HepG2 (cell line): ENCODE data around the gene TCF23. TPM values are rescaled to one million over a fixed set of nuclear protein-coding genes. Genes with fewer than 3 reads are reported as not detected.

Experiments used
- AGO1 ChIP-seq: fragments of 200-400 bp; formaldehyde crosslinking; IDR thresholded peaks from 2 replicates; pipeline ENCODE4 v1.6.1; 2017; ENCODE audit warnings: mild to moderate bottlenecking, low read depth, low read length, moderate library complexity; ENCODE audit not compliant: poor library complexity, severe bottlenecking
- ATF2 ChIP-seq: sonication (generic); formaldehyde crosslinking; IDR thresholded peaks from 2 replicates; pipeline ENCODE4 v1.4.0; 2020; ENCODE audit warnings: missing genetic modification reagents
- FOSL2 ChIP-seq: sonication (generic); formaldehyde crosslinking; IDR thresholded peaks from 2 replicates; pipeline ENCODE4 v1.4.0; 2020; ENCODE audit warnings: missing genetic modification reagents
- GATAD1 ChIP-seq: IDR thresholded peaks from 2 replicates; pipeline ENCODE4 v1.6.1; 2016; ENCODE audit warnings: missing genetic modification reagents, missing compliant biosample characterization
- MXD1 ChIP-seq: sonication (generic); formaldehyde crosslinking; IDR thresholded peaks from 2 replicates; pipeline ENCODE4 v1.4.0; 2020; ENCODE audit warnings: mild to moderate bottlenecking, missing genetic modification reagents
- PLSCR1 ChIP-seq: sonication (generic); formaldehyde crosslinking; IDR thresholded peaks from 2 replicates; pipeline ENCODE4 v1.5.0; 2020; ENCODE audit warnings: missing genetic modification reagents, mild to moderate bottlenecking, borderline replicate concordance
- RARG ChIP-seq: sonication (generic); formaldehyde crosslinking; IDR thresholded peaks from 2 replicates; pipeline ENCODE4 v1.4.0; 2020; ENCODE audit warnings: low read depth, mild to moderate bottlenecking, missing genetic modification reagents
- SAP130 ChIP-seq: IDR thresholded peaks from 2 replicates; pipeline ENCODE4 v1.6.1; 2016; ENCODE audit warnings: low read depth
- SNAI1 ChIP-seq: sonication (generic); formaldehyde crosslinking; IDR thresholded peaks from 2 replicates; pipeline ENCODE4 v1.5.0; 2020; ENCODE audit warnings: mild to moderate bottlenecking, missing genetic modification reagents, borderline replicate concordance
- SOX6 ChIP-seq, 2 experiments: fragments of 450-650 bp in 1 of 2; sonication (generic) in 1 of 2; formaldehyde crosslinking in 1 of 2; IDR thresholded peaks; 2 replicates each; pipeline versions ENCODE4 v1.4.0 to v1.6.1; 2017 to 2020; ENCODE audit warnings: antibody characterized with exemption in 1 of 2, mild to moderate bottlenecking in 1 of 2, missing genetic modification reagents in 1 of 2
- SPEN ChIP-seq: sonication (generic); formaldehyde crosslinking; IDR thresholded peaks from 2 replicates; pipeline ENCODE4 v1.5.1; 2020; ENCODE audit warnings: low read depth, mild to moderate bottlenecking, missing genetic modification reagents
- STAT5B ChIP-seq: sonication (generic); formaldehyde crosslinking; IDR thresholded peaks from 2 replicates; pipeline ENCODE4 v1.4.0; 2020; ENCODE audit warnings: missing genetic modification reagents
- TAF1 ChIP-seq: sonication (generic); formaldehyde crosslinking; IDR thresholded peaks from 2 replicates; pipeline ENCODE4 v1.4.0; 2020; ENCODE audit warnings: missing genetic modification reagents
- TCF7L2 ChIP-seq: IDR thresholded peaks from 2 replicates; pipeline ENCODE4 v1.6.1; 2011; ENCODE audit warnings: mild to moderate bottlenecking, low read depth, low read length, moderate library complexity
- TFDP2 ChIP-seq: sonication (generic); formaldehyde crosslinking; IDR thresholded peaks from 2 replicates; pipeline ENCODE4 v1.4.0; 2020; ENCODE audit warnings: missing genetic modification reagents
- THAP11 ChIP-seq: IDR thresholded peaks from 2 replicates; pipeline ENCODE4 v1.6.1; 2016; ENCODE audit warnings: missing biosample characterization, missing genetic modification reagents
- THYN1 ChIP-seq: sonication (generic); formaldehyde crosslinking; IDR thresholded peaks from 2 replicates; pipeline ENCODE4 v1.8.1; 2023; ENCODE audit warnings: low read depth, mild to moderate bottlenecking, moderate library complexity, missing genetic modification reagents, borderline replicate concordance
- ZFP82 ChIP-seq: sonication (generic); formaldehyde crosslinking; IDR thresholded peaks from 2 replicates; pipeline ENCODE4 v1.5.1; 2020; ENCODE audit warnings: mild to moderate bottlenecking, missing genetic modification reagents, borderline replicate concordance
- ZNF17 ChIP-seq: sonication (generic); formaldehyde crosslinking; IDR thresholded peaks from 2 replicates; pipeline ENCODE4 v1.5.0; 2020; ENCODE audit warnings: mild to moderate bottlenecking, missing genetic modification reagents
- ZNF3 ChIP-seq: IDR thresholded peaks from 2 replicates; pipeline ENCODE4 v1.7.0; 2017; ENCODE audit warnings: inconsistent platforms
- ZNF543 ChIP-seq: sonication (generic); formaldehyde crosslinking; IDR thresholded peaks from 2 replicates; pipeline ENCODE4 v1.4.0; 2020; ENCODE audit warnings: mild to moderate bottlenecking, missing genetic modification reagents
- ZNF713 ChIP-seq: sonication (generic); formaldehyde crosslinking; IDR thresholded peaks from 2 replicates; pipeline ENCODE4 v1.4.0; 2020; ENCODE audit warnings: mild to moderate bottlenecking, missing genetic modification reagents
- ZNF800 ChIP-seq: sonication (generic); formaldehyde crosslinking; IDR thresholded peaks from 2 replicates; pipeline ENCODE4 v1.4.0; 2020; ENCODE audit warnings: missing genetic modification reagents
- ZSCAN20 ChIP-seq: sonication (generic); formaldehyde crosslinking; IDR thresholded peaks from 2 replicates; pipeline ENCODE4 v1.4.0; 2020; ENCODE audit warnings: missing genetic modification reagents, mild to moderate bottlenecking, borderline replicate concordance
- polyA plus RNA-seq, 8 experiments: library from polyadenylated mRNA; depleted of rRNA in 3 of 8; stranded (reverse) in 7 of 8; unstranded in 1 of 8; fragments of >200 nt; fragmentation: Illumina TruSeq in 4 of 8; extraction: Trizol in 4 of 8; gene quantifications; 2 replicates each; pipeline versions ENCODE4 v1.2.1 to v1.2.3, GENCODE V29; 2011 to 2016; ENCODE audit warnings: low read depth in 4 of 8, missing spikeins in 1 of 8, mixed read lengths in 1 of 8; ENCODE audit not compliant: insufficient read depth in 1 of 8
- total RNA-seq, 5 experiments: library from RNA; depleted of rRNA; stranded (reverse); fragments of >200 nt; fragmentation: Illumina TruSeq; extraction: Trizol; gene quantifications; 2 replicates each; pipeline ENCODE4 v1.2.3, GENCODE V29; 2016; ENCODE audit warnings: low read depth in 1 of 5

The TCF23 gene
- total and polyA plus RNA-seq, 2 of the 13 experiments (the other 11 are each of a cell fraction or from before 2014, with no cell fraction given) = 0.02 to 1.4 TPM

- TF ChIP-seq TFDP2 (CRISPR knock-in tag) (peak; percentile 9; the same call in 1 of the 2 replicates), SOX6 (IDR thresholded peaks at IDR 0.05) (no peak), SOX6 (CRISPR knock-in tag; IDR thresholded peaks at IDR 0.05) (peak; percentile 51), ZNF17 (CRISPR knock-in tag) (peak; percentile 83; the same call in 1 of the 2 replicates), SPEN (CRISPR knock-in tag) (peak; percentile 81), FOSL2 (CRISPR knock-in tag) (peak; percentile 10), ZFP82 (CRISPR knock-in tag) (no peak), ZNF800 (peak; percentile 66; the same call in 1 of the 2 replicates), MXD1 (CRISPR knock-in tag) (peak; percentile 84), TCF7L2 (no peak), TAF1 (CRISPR knock-in tag) (peak; percentile 84), RARG (0 out of 2 replicates have a peak, but pooled peaks have one; percentile 76), SAP130 (CRISPR knock-in tag) (peak; percentile 72), GATAD1 (CRISPR knock-in tag) (peak; percentile 84), SNAI1 (no peak), THYN1 (CRISPR knock-in tag) (no peak; the same call in 1 of the 2 replicates), ZSCAN20 (CRISPR knock-in tag) (peak; percentile 9; the same call in 1 of the 2 replicates), STAT5B (CRISPR knock-in tag) (0 out of 2 replicates have a peak, but pooled peaks have one; percentile 4), ZNF713 (0 out of 2 replicates have a peak, but pooled peaks have one; percentile 66), PLSCR1 (CRISPR knock-in tag) (no peak), AGO1 (peak; percentile 38), THAP11 (CRISPR knock-in tag) (peak; percentile 83), ZNF543 (no peak; the same call in 1 of the 2 replicates), ATF2 (peak; percentile 46; the same call in 1 of the 2 replicates), ZNF3 (CRISPR knock-in tag) (no peak)
These were observed 14.7 kb upstream of the TCF23 start, which contains the start of gene PREB (continued) for GRCh38 chr2:27133905-27134780.
